Caco-2 (cell line): ENCODE measurements around the gene SMIM13. TPM values are rescaled to one million over a fixed set of nuclear protein-coding genes. Genes with fewer than 3 reads are reported as not detected.

ENCODE experiments used
- BruUV-seq: library from RNA; stranded (reverse); fragments of 400-500 nt; replicated peaks from 2 replicates; lab custom pipeline; 2021; lab: Mats Ljungman, UMichigan
- CTCF ChIA-PET: fragments of 300-600 bp; sonication (Branson Sonifier 250); formaldehyde crosslinking; loops from one replicate; lab custom pipeline; 2022; ENCODE audit warnings: antibody characterized with exemption; lab: Charles Lee
- POLR2A ChIA-PET: fragments of 300-600 bp; sonication (Branson Sonifier 250); formaldehyde crosslinking; loops from one replicate; lab custom pipeline; 2022; ENCODE audit warnings: antibody characterized with exemption; lab: Charles Lee
- DNase-seq, 2 experiments: peaks; one replicate each; pipeline versions ENCODE4 v3.0.0 to v3.0.0-alpha.2; 2020 to 2022
- H3K27me3 ChIP-seq: replicated peaks from 2 replicates; pipeline ENCODE4 v1.6.0; 2011; ENCODE audit warnings: low read length; ENCODE audit not compliant: control insufficient read depth, insufficient read depth
- H3K36me3 ChIP-seq: 2 replicates; pipeline ENCODE4 v1.5.1; 2011; ENCODE audit warnings: low read length; ENCODE audit not compliant: control insufficient read depth, insufficient read depth
- H3K4me1 ChIP-seq: fragments of 250-450 bp; sonication (Bioruptor Pico); 2 replicates; pipeline ENCODE4 v1.5.1; 2020; ENCODE audit warnings: mild to moderate bottlenecking
- H3K4me3 ChIP-seq: 2 replicates; pipeline ENCODE4 v1.5.1; 2011; ENCODE audit warnings: low read depth, mild to moderate bottlenecking, control low read depth, low read length
- H3K9me3 ChIP-seq: fragments of 250-450 bp; sonication (Bioruptor Pico); 2 replicates; pipeline ENCODE4 v1.5.1; 2020; ENCODE audit warnings: mild to moderate bottlenecking, moderate library complexity
- H3K27ac Mint-ChIP-seq: one replicate; pipeline ENCODE4 v1.8.0; 2022; ENCODE audit warnings: mixed read lengths; ENCODE audit not compliant: unreplicated experiment
- H3K27me3 Mint-ChIP-seq: one replicate; pipeline ENCODE4 v1.8.0; 2022; ENCODE audit warnings: mixed read lengths; ENCODE audit not compliant: insufficient read depth, unreplicated experiment
- H3K36me3 Mint-ChIP-seq: one replicate; pipeline ENCODE4 v1.8.0; 2022; ENCODE audit warnings: mild to moderate bottlenecking, mixed read lengths; ENCODE audit not compliant: insufficient read depth, unreplicated experiment
- H3K4me1 Mint-ChIP-seq: one replicate; pipeline ENCODE4 v1.8.0; 2022; ENCODE audit warnings: low read depth, mixed read lengths; ENCODE audit not compliant: unreplicated experiment
- H3K4me3 Mint-ChIP-seq: one replicate; pipeline ENCODE4 v1.8.0; 2022; ENCODE audit warnings: mild to moderate bottlenecking, moderate library complexity, mixed read lengths; ENCODE audit not compliant: unreplicated experiment
- H3K9me3 Mint-ChIP-seq: one replicate; pipeline ENCODE4 v1.8.0; 2022; ENCODE audit warnings: mixed read lengths; ENCODE audit not compliant: unreplicated experiment
- intact Hi-C: fragments of 100-400 bp; cut with micrococcal nuclease; formaldehyde crosslinking; loops from one replicate; pipeline ENCODE4 v1.10.0; 2022; ENCODE audit not compliant: unreplicated experiment
- total RNA-seq: library from RNA; stranded (reverse); gene quantifications from 2 replicates; pipeline ENCODE4 v1.2.3, GENCODE V29; 2022
- TF ChIP-seq, protein P1 (sequence below), 2 experiments: fragments of 200-600 bp in 1 of 2; IDR thresholded peaks; 1 replicate in 1 of 2; 2 replicates in 1 of 2; pipeline versions ENCODE4 v1.5.1 to v1.8.0; 2011 to 2022; ENCODE audit warnings: antibody characterized with exemption in 1 of 2, control low read depth in 1 of 2, inconsistent platforms in 1 of 2, low read depth in 1 of 2, low read length in 1 of 2, mild to moderate bottlenecking in 1 of 2, moderate library complexity in 1 of 2; ENCODE audit not compliant: insufficient read depth in 1 of 2, severe bottlenecking in 1 of 2, unreplicated experiment in 1 of 2

SMIM13 gene
- total RNA-seq, 1 experiment from 2014 or later, result 18.8 TPM

- Mint-ChIP-seq H3K27me3 (no peaks in the 10 kb centered on the region), H3K27ac (no peak overlapping the region), H3K4me3 (no peak overlapping the region), H3K9me3 (no peaks in the 10 kb centered on the region), H3K36me3 (no peaks in the 10 kb centered on the region), H3K4me1 (no peaks in the 10 kb centered on the region)
- TF ChIP-seq, protein P1, sequence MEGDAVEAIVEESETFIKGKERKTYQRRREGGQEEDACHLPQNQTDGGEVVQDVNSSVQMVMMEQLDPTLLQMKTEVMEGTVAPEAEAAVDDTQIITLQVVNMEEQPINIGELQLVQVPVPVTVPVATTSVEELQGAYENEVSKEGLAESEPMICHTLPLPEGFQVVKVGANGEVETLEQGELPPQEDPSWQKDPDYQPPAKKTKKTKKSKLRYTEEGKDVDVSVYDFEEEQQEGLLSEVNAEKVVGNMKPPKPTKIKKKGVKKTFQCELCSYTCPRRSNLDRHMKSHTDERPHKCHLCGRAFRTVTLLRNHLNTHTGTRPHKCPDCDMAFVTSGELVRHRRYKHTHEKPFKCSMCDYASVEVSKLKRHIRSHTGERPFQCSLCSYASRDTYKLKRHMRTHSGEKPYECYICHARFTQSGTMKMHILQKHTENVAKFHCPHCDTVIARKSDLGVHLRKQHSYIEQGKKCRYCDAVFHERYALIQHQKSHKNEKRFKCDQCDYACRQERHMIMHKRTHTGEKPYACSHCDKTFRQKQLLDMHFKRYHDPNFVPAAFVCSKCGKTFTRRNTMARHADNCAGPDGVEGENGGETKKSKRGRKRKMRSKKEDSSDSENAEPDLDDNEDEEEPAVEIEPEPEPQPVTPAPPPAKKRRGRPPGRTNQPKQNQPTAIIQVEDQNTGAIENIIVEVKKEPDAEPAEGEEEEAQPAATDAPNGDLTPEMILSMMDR (IDR thresholded peaks at IDR 0.05; ENCODE audit: insufficient read depth in 1 of 2, low read depth in 1 of 2, low read length in 1 of 2, severe bottlenecking in 1 of 2, unreplicated experiment in 1 of 2), result no peak
- no peaks in the 10 kb centered on the region for H3K4me1 ChIP-seq
- BruUV-seq, result no TSS peak
- no peak for DNase-seq
- no peaks in the 10 kb centered on the region for H3K27me3 ChIP-seq
- intact Hi-C loops, result no loop called here
- ChIA-PET CTCF (no interaction called here), POLR2A (no interaction called here)
- H3K4me3 ChIP-seq, result no peak overlapping the region
- H3K9me3 ChIP-seq, result no peaks in the 10 kb centered on the region
- H3K36me3 ChIP-seq, result no peaks in the 10 kb centered on the region
Measured at GRCh38 chr6:11076540-11076939, 17.1 kb upstream of the SMIM13 start.

- no peaks in the 10 kb centered on the region for H3K36me3 ChIP-seq
- Mint-ChIP-seq H3K4me1 (no peaks in the 10 kb centered on the region), H3K36me3 (no peaks in the 10 kb centered on the region), H3K27ac (no peak overlapping the region), H3K27me3 (no peaks in the 10 kb centered on the region), H3K4me3 (no peak overlapping the region), H3K9me3 (no peaks in the 10 kb centered on the region)
- H3K9me3 ChIP-seq, result no peaks in the 10 kb centered on the region
- no TSS peak for BruUV-seq
- intact Hi-C loops, result no loop called here
- DNase-seq, result no peak
- H3K27me3 ChIP-seq, result no peaks in the 10 kb centered on the region
- ChIA-PET POLR2A (no interaction called here), CTCF (no interaction called here)
- TF ChIP-seq, protein P1 (IDR thresholded peaks at IDR 0.05; ENCODE audit: insufficient read depth in 1 of 2, low read depth in 1 of 2, low read length in 1 of 2, severe bottlenecking in 1 of 2, unreplicated experiment in 1 of 2), result no peak
- H3K4me3 ChIP-seq, result no peak overlapping the region
- no peaks in the 10 kb centered on the region for H3K4me1 ChIP-seq
Measured at GRCh38 chr6:11078266-11078665, 15.4 kb upstream of the SMIM13 start.

GRCh38 chr6:11080296-11080695 lies 13.3 kb upstream of the SMIM13 start:
- Histone ChIP-seq H3K36me3 (no peaks in the 10 kb centered on the region), H3K27me3 (no peaks in the 10 kb centered on the region), H3K4me1 (no peaks in the 10 kb centered on the region), H3K9me3 (no peaks in the 10 kb centered on the region), H3K4me3 (no peak overlapping the region)
- POLR2A ChIA-PET, result interaction anchor here (0.6 kb wide), 1 partner anchor 13 kb away, joined by 3 read pairs; the partner anchor contains the start of gene SMIM13
- Mint-ChIP-seq H3K9me3 (no peaks in the 10 kb centered on the region), H3K4me3 (no peak overlapping the region), H3K27ac (no peak overlapping the region), H3K27me3 (no peaks in the 10 kb centered on the region), H3K36me3 (no peaks in the 10 kb centered on the region), H3K4me1 (no peaks in the 10 kb centered on the region)
- no peak for DNase-seq
- CTCF ChIA-PET, result interaction anchor here (1.0 to 1.2 kb wide), 3 partner anchors 11 to 126 kb away, joined by 3 to 4 read pairs (median 3); no protein-coding TSS in a partner anchor
- intact Hi-C loops, result no loop called here
- no TSS peak for BruUV-seq
- TF ChIP-seq, protein P1 (IDR thresholded peaks at IDR 0.05; ENCODE audit: insufficient read depth in 1 of 2, low read depth in 1 of 2, low read length in 1 of 2, severe bottlenecking in 1 of 2, unreplicated experiment in 1 of 2), result no peak
